Neural crest cell (in vitro differentiated cells): ENCODE data around the gene SEMA4C. TPM values are rescaled to one million over a fixed set of nuclear protein-coding genes. Genes with fewer than 3 reads are reported as not detected.
A peak's percentile ranks its signal among the peaks of the same experiment; 100 is the strongest.

Source experiments
- DNase-seq: peaks from one replicate; pipeline ENCODE4 v3.0.0; 2021; ENCODE audit warnings: low read depth, mixed read lengths, low spot score
- H3K27ac Mint-ChIP-seq: one replicate; pipeline ENCODE4 v1.8.0; 2021; ENCODE audit warnings: mild to moderate bottlenecking, mixed read lengths; ENCODE audit not compliant: unreplicated experiment
- H3K27me3 Mint-ChIP-seq: 2 replicates; pipeline ENCODE4 v1.8.0; 2021; ENCODE audit warnings: low read depth, mild to moderate bottlenecking, mixed read lengths
- H3K36me3 Mint-ChIP-seq: 2 replicates; pipeline ENCODE4 v1.8.0; 2021; ENCODE audit warnings: low read depth, mild to moderate bottlenecking, mixed read lengths
- H3K4me1 Mint-ChIP-seq: 2 replicates; pipeline ENCODE4 v1.8.0; 2021; ENCODE audit warnings: mixed read lengths
- H3K4me3 Mint-ChIP-seq: one replicate; pipeline ENCODE4 v1.8.0; 2021; ENCODE audit warnings: mild to moderate bottlenecking, mixed read lengths
- H3K9me3 Mint-ChIP-seq: 2 replicates; pipeline ENCODE4 v1.8.0; 2021; ENCODE audit warnings: mixed read lengths
- CTCF ChIP-seq: fragments of 200-600 bp; sonication (generic); conservative IDR thresholded peaks from 2 replicates; pipeline ENCODE4 v1.5.0; 2021; ENCODE audit warnings: antibody characterized with exemption, mild to moderate bottlenecking
- total RNA-seq: library from RNA; stranded (reverse); gene quantifications from 2 replicates; pipeline ENCODE4 v1.2.1, GENCODE V29; 2021

The SEMA4C gene
- total RNA-seq, 1 donor from 2014 or later = 103 TPM

- DNase-seq = no peak
Measured at GRCh38 chr2:96916156-96916630, 46.3 kb upstream of the SEMA4C start.

GRCh38 chr2:96914332-96914731 is 44.5 kb upstream of the SEMA4C start:
- Mint-ChIP-seq H3K9me3 (no peaks in the 10 kb centered on the region), H3K27me3 (no peaks in the 10 kb centered on the region), H3K4me3 (no peak overlapping the region), H3K4me1 (peaks cover 52% of the 10 kb centered on the region), H3K36me3 (no peaks in the 10 kb centered on the region), H3K27ac (no peak overlapping the region)
- DNase-seq = no peak
- TF ChIP-seq CTCF = no peak

More at GRCh38 chr2:96916156-96916630, 46.3 kb upstream of the SEMA4C start:
- no peaks in the 10 kb centered on the region for H3K9me3 Mint-ChIP-seq
- TF ChIP-seq CTCF = no peak
- peak overlapping the region; percentile 78 for H3K27ac Mint-ChIP-seq
- H3K27me3 Mint-ChIP-seq = no peaks in the 10 kb centered on the region
- H3K4me1 Mint-ChIP-seq = peaks cover 41% of the 10 kb centered on the region
- H3K4me3 Mint-ChIP-seq = peak overlapping the region; percentile 24
- H3K36me3 Mint-ChIP-seq = no peaks in the 10 kb centered on the region

- no peaks in the 10 kb centered on the region for H3K9me3 Mint-ChIP-seq
- DNase-seq = no peak
- no peak overlapping the region for H3K27ac Mint-ChIP-seq
- no peak for TF ChIP-seq CTCF
- no peak overlapping the region for H3K4me3 Mint-ChIP-seq
- H3K36me3 Mint-ChIP-seq = no peaks in the 10 kb centered on the region
- no peaks in the 10 kb centered on the region for H3K27me3 Mint-ChIP-seq
- H3K4me1 Mint-ChIP-seq = peaks cover 57% of the 10 kb centered on the region
Measured at GRCh38 chr2:96913398-96914202, 43.7 kb upstream of the SEMA4C start.

- Mint-ChIP-seq H3K36me3 (no peaks in the 10 kb centered on the region), H3K9me3 (no peaks in the 10 kb centered on the region), H3K27ac (no peak overlapping the region), H3K27me3 (no peaks in the 10 kb centered on the region), H3K4me1 (peaks cover 57% of the 10 kb centered on the region), H3K4me3 (no peak overlapping the region)
- DNase-seq = no peak
- TF ChIP-seq CTCF = no peak
Measured at GRCh38 chr2:96913117-96913397, 43.2 kb upstream of the SEMA4C start.

GRCh38 chr2:96912346-96913116 is 42.7 kb upstream of the SEMA4C start:
- no peaks in the 10 kb centered on the region for H3K36me3 Mint-ChIP-seq

More at GRCh38 chr2:96912346-96913116, 42.7 kb upstream of the SEMA4C start:
- Mint-ChIP-seq H3K4me3 (no peak overlapping the region), H3K27me3 (no peaks in the 10 kb centered on the region), H3K4me1 (peaks cover 58% of the 10 kb centered on the region), H3K9me3 (no peaks in the 10 kb centered on the region), H3K27ac (no peak overlapping the region)
- no peak for DNase-seq
- no peak for TF ChIP-seq CTCF
